ENCODE results near the gene ADCY6.

The ADCY6 gene

GRCh38 chr12:48788854-48789775 is at the start of gene ADCY6:
Gene ADCY6, minus strand, starts transcription at chr12:48789089. Its CDS starts 5,655 bp downstream, at chr12:48783434.
- TF ChIP-seq PATZ1 (CRISPR knock-in tag; IDR thresholded peaks at IDR 0.05; ENCODE audit: borderline replicate concordance) (no peak), OSR1 (CRISPR knock-in tag; IDR thresholded peaks at IDR 0.05) (no peak), ISL1 (CRISPR knock-in tag; IDR thresholded peaks at IDR 0.05) (no peak), TSHZ2 (CRISPR knock-in tag; IDR thresholded peaks at IDR 0.05) (no peak), CREB5 (CRISPR knock-in tag; IDR thresholded peaks at IDR 0.05; ENCODE audit: low read depth) (no peak), ZC3H10 (CRISPR knock-in tag; IDR thresholded peaks at IDR 0.05) (no peak), ZNF565 (CRISPR knock-in tag; conservative IDR thresholded peaks at IDR 0.05; ENCODE audit: low read depth) (no peak), RARB (CRISPR knock-in tag; IDR thresholded peaks at IDR 0.05) (no peak)
- peak; percentile 87 for ATAC-seq

GRCh38 chr12:48838048-48838447 is 49.2 kb upstream of the ADCY6 start:
- TF ChIP-seq CREB5 (CRISPR knock-in tag; IDR thresholded peaks at IDR 0.05; ENCODE audit: low read depth) (no peak), ISL1 (CRISPR knock-in tag; IDR thresholded peaks at IDR 0.05) (no peak), ZFP30 (CRISPR knock-in tag; IDR thresholded peaks at IDR 0.05) (no peak), ARNTL (CRISPR knock-in tag; IDR thresholded peaks at IDR 0.05; ENCODE audit: borderline replicate concordance, low read depth) (no peak), RARB (CRISPR knock-in tag; IDR thresholded peaks at IDR 0.05) (no peak), SNAI2 (CRISPR knock-in tag; IDR thresholded peaks at IDR 0.05) (no peak), ZNF70 (CRISPR knock-in tag; IDR thresholded peaks at IDR 0.05) (no peak), TSHZ2 (CRISPR knock-in tag; IDR thresholded peaks at IDR 0.05) (no peak), TCF4 (CRISPR knock-in tag; IDR thresholded peaks at IDR 0.05; ENCODE audit: borderline replicate concordance) (no peak)
- ATAC-seq: no peak

GRCh38 chr12:48832321-48833060 is 43.6 kb upstream of the ADCY6 start:
- no peak for ATAC-seq
- TF ChIP-seq TCF4 (CRISPR knock-in tag; IDR thresholded peaks at IDR 0.05; ENCODE audit: borderline replicate concordance) (no peak), ZC3H10 (CRISPR knock-in tag; IDR thresholded peaks at IDR 0.05) (no peak), CSRNP3 (CRISPR knock-in tag; IDR thresholded peaks at IDR 0.05) (no peak), SNAI2 (CRISPR knock-in tag; IDR thresholded peaks at IDR 0.05) (no peak)

Data from SK-N-SH treated with all-trans-retinoic acid at 6 μM for 48 hours (cell line).